NCI-H2227 treated with DMSO at 0.1 percent for 48 hours (cell line): ENCODE measurements around the gene CEP152.

ENCODE experiments used
- DNase-seq: peaks from one replicate; lab custom pipeline; 2025; lab: John Stamatoyannopoulos, UW

Gene CEP152

GRCh38 chr15:48777645-48778330 lies 33.1 kb downstream of the CEP152 start:
- DNase-seq: no peak

- DNase-seq: no peak
Observed at GRCh38 chr15:48775546-48775945, 35.3 kb downstream of the CEP152 start.

GRCh38 chr15:48774484-48774883 lies 36.4 kb downstream of the CEP152 start:
- no peak for DNase-seq

- no peak for DNase-seq
Observed at GRCh38 chr15:48766196-48766595, 44.7 kb downstream of the CEP152 start.

GRCh38 chr15:48765022-48765421 lies 45.8 kb downstream of the CEP152 start:
- DNase-seq: no peak

GRCh38 chr15:48761393-48762158 lies 49.3 kb downstream of the CEP152 start:
- no peak for DNase-seq

GRCh38 chr15:48759921-48760320 lies 50.9 kb downstream of the CEP152 start:
- DNase-seq: peak; percentile 20

- no peak for DNase-seq
Observed at GRCh38 chr15:48757661-48758060, 53.2 kb downstream of the CEP152 start.

GRCh38 chr15:48754011-48754410 lies 56.9 kb downstream of the CEP152 start:
- no peak for DNase-seq

GRCh38 chr15:48751595-48751994 lies 59.3 kb downstream of the CEP152 start:
- no peak for DNase-seq

- no peak for DNase-seq
Observed at GRCh38 chr15:48748535-48748934, 62.3 kb downstream of the CEP152 start.

- no peak for DNase-seq
Observed at GRCh38 chr15:48733615-48734014, 77.3 kb downstream of the CEP152 start.

- no peak for DNase-seq
Observed at GRCh38 chr15:48730506-48730905, 80.4 kb downstream of the CEP152 start.

GRCh38 chr15:48723969-48724368 lies 86.9 kb downstream of the CEP152 start:
- no peak for DNase-seq

- no peak for DNase-seq
Observed at GRCh38 chr15:48722764-48723661, 87.9 kb downstream of the CEP152 start.

GRCh38 chr15:48721061-48721810 lies 89.6 kb downstream of the CEP152 start:
- DNase-seq: no peak

GRCh38 chr15:48720646-48721045 lies 90.2 kb downstream of the CEP152 start:
- DNase-seq: no peak

- no peak for DNase-seq
Observed at GRCh38 chr15:48719668-48720067, 91.2 kb downstream of the CEP152 start.

GRCh38 chr15:48718646-48719045 lies 92.2 kb downstream of the CEP152 start:
- DNase-seq: no peak

GRCh38 chr15:48717458-48717857 lies 93.4 kb downstream of the CEP152 start:
- no peak for DNase-seq

GRCh38 chr15:48712546-48712945 lies 98.3 kb downstream of the CEP152 start:
- DNase-seq: no peak
